HG03565 (cell line): ENCODE data around the gene KLK13.

Experiments used
- ATAC-seq: cut with Tn5 transposase; IDR thresholded peaks from one replicate; pipeline ENCODE4 v1.9.1; 2021; ENCODE audit warnings: mild to moderate bottlenecking, moderate library complexity; ENCODE audit not compliant: unreplicated experiment

Gene KLK13

GRCh38 chr19:51065221-51065960, 499 bp upstream of the KLK13 start:
- ATAC-seq = no peak

- no peak for ATAC-seq
These were observed 1.2 kb downstream of the KLK13 start for GRCh38 chr19:51063664-51064063.

DNA sequence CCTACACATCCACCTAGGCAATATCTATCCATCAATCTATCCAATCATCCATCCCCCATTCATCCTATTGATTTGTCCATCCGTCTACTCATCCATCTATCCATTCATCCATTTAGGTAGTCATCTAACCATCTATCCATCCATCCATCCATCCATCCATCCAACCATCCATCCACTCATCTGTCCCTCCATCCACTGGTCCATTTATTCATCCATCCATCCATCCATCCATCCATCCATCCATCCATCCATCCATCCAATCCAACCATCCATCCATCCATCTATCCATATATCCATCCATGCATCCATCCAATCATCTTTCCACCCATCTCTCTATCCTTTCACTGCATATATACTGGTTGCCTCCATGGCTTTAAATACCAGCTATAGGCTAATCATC, 3.9 kb downstream of the KLK13 start:
- no peak for ATAC-seq

DNA sequence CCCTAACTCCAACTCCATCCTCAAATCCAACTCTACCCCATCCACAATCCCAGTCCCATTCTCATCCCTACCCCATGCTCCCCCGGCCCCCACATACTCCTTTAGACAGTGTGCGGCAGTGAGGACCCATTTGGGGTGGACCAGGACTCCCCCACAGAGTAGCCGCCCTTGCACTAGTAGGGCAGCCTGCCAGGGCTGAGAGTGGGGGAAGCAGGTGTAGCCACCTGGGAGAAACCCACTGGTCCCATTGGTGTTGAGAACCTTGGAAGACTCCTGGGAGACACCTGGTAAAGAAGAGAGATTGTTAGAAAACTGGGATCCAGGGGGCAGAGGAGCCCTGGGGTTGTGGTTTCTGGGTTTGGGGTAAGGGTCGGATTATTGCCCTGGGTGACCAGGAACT, 4.6 kb downstream of the KLK13 start:
- no peak for ATAC-seq

DNA sequence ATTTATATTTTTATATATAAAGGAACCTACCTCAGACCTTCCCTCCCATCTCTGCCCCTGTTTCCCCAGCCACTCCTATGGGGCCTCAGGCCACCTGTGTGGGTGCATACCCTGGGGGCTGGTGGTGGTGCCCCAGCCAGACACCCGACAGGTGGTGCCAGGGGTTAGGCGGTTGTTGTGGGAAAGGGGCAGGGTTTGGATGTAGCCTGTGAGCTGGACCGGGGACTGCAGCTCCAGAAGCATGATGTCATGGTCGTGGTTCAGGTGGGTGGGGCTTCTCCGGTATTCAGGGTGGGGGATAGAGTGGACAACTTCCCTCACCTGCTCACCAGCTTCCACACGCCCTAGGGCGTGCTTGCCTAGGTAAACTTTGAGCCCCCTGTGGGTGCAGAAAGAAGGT, 5.2 kb downstream of the KLK13 start:
- no peak for ATAC-seq

- ATAC-seq = no peak
These were observed 9.0 kb downstream of the KLK13 start for GRCh38 chr19:51055866-51056265.

GRCh38 chr19:51047031-51047335, 17.9 kb downstream of the KLK13 start:
- ATAC-seq = no peak

DNA sequence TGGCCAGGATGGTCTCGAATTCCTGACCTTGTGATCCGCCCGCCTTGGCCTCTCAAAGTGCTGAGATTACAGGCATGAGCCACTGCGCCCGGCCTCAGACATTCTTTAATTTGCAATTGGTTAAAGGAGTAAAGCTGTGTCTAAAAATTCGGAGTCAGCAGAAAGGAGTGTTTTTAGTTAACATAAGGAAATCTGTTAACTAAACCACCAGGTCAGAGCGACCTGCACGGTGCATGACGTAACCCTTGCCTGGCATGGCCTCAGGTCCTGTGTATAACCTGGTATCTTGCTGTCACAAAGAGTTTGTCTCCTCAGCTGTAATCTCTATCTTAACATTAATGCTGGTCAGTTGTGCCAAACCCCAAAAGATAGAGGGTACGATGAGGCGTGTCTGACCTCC, 20.6 kb downstream of the KLK13 start:
- ATAC-seq = no peak

DNA sequence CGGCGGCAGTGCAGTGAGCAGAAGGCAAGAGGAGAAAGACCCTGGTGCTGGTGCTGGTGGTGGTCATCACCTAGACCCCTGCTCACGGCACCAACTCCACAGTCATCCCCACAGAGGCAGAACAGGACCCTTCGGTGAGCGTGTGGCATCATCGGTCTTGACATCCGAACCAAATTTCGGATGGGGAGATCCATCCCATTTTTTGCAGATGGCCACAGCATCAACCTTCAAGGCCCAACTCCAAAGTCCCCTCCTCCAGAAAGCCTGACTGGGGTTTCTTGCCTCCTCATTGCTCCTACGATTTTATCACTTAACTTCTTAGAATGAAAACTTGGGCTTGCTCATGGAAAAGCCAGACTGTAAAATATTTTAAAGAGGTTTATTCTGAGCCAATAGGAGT, 21.4 kb downstream of the KLK13 start:
- no peak for ATAC-seq

GRCh38 chr19:51040151-51040550, 24.7 kb downstream of the KLK13 start:
- no peak for ATAC-seq

DNA sequence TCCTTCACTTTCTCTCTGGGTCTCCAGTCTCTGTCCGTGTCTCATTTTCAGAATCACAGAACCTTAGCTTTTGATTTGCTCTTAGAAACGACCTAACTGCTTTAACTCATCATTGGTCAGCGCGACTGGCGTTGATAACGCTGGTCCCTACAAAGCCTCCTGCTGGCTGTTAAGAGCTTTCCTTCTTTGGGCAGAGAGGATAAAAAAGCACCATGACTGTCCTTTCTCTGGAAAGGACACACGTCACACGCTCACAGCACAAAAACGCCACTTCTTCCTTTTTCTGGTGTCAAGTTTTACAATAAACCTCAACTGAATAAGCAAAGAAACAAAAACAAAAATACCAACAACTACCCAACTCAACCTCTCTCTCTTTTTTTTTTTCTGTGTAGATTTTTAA, 28.4 kb downstream of the KLK13 start:
- no peak for ATAC-seq

- no peak for ATAC-seq
These were observed 30.2 kb downstream of the KLK13 start, which contains the start of gene KLK12 for GRCh38 chr19:51034704-51035103. Gene KLK12 (minus strand): TSS chr19:51035002. CDS start chr19:51034621, 381 bp downstream.

GRCh38 chr19:51031880-51032225, 33.0 kb downstream of the KLK13 start:
- no peak for ATAC-seq

- no peak for ATAC-seq
These were observed 33.5 kb downstream of the KLK13 start for GRCh38 chr19:51031220-51031879.

DNA sequence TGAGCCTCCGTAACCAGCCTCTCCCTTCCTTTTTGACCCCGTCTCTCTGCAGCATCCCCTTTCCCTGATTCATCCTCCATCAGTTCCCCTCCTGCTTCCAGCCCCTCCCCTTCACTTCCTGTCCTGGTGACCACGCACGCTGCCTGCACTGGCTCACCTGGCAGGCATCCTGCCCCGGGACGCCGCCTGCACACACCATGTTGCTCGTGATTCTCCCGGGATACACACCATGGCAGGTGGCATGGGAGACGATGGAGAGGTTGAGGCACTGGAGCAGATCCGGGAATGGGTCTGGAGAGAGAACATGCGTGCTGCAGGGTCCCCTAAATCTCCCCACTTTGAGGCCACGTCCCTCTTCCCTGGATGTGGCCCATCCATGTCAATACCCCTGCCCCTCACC, 34.3 kb downstream of the KLK13 start:
- no peak for ATAC-seq

GRCh38 chr19:51029718-51030117, 35.2 kb downstream of the KLK13 start:
- no peak for ATAC-seq

- ATAC-seq = no peak
These were observed 37.0 kb downstream of the KLK13 start for GRCh38 chr19:51027873-51028272.

DNA sequence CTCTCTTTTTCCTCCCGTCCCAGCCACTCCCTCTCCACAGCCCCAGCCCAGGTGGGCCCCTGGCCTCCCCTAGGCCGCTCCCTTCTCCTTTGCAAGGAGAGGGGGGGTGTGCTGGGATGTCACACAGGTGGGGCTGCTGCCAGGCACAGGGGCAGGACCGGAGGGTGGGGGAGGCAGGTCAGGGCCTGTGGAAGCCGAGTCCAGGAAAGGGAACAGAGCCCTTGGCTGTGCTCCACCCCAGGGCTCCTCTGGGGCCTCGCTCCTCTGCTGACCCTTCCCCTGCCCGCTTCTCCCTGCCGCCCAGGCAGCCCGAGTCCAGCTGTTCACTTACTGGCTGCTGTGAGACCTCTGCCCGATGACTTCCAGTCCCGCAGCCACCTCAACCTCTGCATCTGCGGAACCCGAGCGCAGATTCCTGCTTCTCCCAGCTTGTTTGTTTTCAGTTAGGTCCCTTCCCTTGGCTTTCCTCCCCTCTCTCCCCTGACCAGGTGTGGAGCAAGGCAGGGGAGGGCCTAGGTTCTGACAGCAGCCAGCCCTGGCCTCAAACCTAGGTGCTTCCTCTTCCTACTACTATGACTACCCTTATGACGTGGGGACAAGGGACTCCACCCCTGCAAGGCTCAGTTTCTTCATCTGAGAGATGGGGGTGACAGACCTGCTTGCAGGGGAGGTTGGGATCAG, 37.6 kb downstream of the KLK13 start:
- ATAC-seq = no peak

- no peak for ATAC-seq
These were observed 38.4 kb downstream of the KLK13 start, which contains the start of gene KLK11 for GRCh38 chr19:51026554-51026831. Gene KLK11 (minus strand): TSS chr19:51026616. CDS start chr19:51025631, 985 bp downstream.

DNA sequence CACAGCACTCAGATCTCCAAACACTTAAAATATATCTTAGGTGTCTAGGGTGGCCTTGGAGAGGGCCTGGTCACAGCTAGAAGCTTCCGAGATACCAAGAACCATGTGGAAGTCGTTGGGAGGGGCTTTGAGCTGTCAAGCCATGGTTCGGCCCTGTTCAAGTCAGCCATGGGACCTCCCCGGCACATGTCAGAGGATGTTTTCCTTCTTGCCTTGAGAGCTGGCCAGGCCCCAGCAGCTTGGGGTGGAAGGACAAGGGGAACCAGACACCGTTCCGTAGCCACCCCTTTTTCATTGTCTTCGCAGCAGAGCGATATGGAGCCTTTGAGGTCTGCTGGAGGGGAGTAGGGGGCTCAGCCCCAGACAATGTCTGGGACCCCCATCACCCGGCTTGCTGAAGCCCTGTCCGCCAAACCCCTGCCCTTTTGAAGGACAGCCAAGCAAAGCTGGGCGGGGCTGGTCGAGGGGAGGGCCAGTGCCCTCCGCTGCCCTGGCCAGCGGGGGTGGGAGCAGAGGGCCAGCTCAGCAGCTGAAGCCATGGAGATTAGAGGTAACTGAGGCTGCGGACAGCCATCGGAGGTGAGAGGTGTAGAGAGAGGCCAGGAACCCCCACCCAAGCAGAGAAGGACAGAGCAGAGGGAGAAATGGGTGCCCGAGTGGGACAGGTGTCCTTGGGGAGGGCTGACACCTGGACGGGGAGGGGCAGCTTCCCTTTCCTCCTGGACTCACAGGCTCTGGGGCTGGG, 38.9 kb downstream of the KLK13 start:
- ATAC-seq = no peak

GRCh38 chr19:51025401-51025800, 39.5 kb downstream of the KLK13 start:
- ATAC-seq = no peak

GRCh38 chr19:51024924-51025323, 40.0 kb downstream of the KLK13 start:
- no peak for ATAC-seq
